HG03064 (cell line): ENCODE results near the gene TRANK1.

Experiments used
- ATAC-seq: cut with Tn5 transposase; IDR thresholded peaks from one replicate; pipeline ENCODE4 v1.9.1; 2021; ENCODE audit warnings: low read depth; ENCODE audit not compliant: unreplicated experiment

The TRANK1 gene

DNA sequence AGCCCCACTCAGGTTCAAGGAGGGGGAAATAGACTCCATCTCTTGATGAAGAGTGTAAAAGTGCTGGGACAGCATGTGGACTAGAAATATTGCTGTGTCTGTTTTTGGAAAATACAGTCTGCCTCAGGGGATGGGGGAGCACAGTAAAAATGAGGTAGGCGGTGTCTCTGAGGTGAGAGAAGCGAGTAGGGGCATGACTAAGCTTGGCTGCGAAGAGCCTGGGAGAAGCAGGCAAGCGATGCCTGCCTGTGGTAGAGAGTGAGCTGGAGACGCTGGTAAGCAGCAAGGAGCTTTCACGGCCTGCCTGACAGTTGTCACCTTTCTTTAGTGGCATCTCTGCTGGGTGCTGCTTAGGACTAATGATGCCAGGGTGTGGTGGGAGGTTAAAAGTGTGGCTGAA, 131.5 kb downstream of the TRANK1 start:
- no peak for ATAC-seq

DNA sequence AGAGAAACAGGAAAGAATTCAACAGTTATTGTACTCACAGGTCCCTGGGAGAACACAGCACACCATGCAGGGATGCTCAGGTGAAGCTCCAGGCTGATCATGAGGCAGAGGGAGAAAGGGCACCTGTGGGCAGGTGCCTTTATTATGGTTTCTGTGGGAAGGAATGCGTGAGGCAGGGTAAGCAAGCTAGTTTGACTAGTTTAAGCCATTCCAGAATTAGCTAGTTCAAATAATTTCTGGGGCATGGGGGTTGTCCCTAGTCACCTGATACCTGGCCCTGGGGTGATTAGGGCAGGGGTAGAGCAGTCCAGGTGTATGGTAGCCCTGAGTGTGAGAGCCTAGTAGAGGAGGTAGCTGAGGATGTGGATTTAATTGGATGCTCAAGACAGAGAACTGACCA, 132.6 kb downstream of the TRANK1 start:
- ATAC-seq: no peak

GRCh38 chr3:36811768-36812167, 133.1 kb downstream of the TRANK1 start:
- ATAC-seq: no peak

DNA sequence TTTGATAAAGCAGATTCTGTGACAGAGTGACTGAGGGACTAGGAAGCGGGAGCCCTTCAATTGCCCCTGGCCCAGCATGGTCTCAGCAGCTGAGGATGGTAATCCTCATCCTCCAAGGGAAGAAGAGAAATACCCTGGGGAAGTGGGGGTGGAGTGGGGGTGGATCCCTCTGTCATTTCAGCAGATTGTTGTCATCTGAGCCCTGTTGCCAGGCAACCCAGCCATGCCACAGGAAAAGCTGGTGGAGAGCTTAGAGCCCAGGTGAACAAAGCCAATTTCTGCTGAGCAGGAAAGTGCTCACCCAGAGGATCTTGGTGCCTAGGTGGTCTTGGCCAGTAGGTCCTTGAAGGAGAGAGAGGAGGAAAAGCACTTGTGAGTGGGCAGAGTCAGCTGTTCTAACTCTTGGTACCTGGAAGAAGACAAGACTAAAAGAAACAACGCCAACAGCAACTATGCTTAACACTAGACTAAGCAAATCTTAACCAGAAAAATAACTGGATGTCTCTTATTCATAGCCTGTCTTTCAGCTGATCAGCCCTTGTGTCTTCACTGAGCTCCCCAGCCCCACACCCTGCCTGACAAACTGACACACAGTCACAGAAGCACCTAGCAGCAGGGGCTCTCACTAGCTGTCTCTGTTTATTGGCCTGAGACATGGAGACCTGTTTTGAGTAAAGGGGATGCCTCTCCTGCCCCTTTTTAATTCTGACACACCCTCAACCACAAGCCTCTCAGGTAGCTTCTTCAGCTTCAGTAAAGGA, 140.4 kb downstream of the TRANK1 start:
- ATAC-seq: no peak

DNA sequence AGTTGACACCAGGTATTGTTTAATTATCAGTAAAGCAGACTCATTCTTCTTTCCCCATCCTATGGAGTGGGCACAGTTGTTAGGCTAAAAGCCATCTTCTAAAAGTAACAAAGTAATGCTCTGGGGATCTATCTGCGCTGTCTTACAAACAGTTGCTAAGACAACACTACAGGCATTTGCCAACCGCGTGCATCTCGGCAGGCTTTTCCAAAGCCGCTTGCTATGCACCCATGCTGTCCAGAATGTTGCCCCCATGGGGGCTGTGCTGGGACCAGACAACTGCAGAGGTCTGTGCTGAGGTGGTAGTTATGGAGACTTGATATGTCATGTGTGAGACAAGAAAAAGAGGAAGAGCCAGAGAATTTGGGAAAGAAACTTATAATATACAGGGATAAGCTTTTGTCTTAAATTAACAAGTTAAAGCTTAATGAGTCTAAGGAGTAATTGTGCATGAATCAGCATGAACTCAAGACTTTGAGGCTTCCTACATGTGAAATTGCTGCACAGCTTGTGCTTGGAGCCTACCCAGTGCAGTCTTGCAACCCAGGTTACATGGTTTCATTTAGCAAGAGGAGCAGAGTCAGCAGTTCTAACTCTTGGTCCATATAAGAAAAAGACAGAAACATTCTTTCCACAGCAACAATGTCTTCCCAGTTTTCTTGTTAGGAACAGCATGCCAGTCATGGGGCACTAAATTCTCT, 141.6 kb downstream of the TRANK1 start:
- no peak for ATAC-seq

DNA sequence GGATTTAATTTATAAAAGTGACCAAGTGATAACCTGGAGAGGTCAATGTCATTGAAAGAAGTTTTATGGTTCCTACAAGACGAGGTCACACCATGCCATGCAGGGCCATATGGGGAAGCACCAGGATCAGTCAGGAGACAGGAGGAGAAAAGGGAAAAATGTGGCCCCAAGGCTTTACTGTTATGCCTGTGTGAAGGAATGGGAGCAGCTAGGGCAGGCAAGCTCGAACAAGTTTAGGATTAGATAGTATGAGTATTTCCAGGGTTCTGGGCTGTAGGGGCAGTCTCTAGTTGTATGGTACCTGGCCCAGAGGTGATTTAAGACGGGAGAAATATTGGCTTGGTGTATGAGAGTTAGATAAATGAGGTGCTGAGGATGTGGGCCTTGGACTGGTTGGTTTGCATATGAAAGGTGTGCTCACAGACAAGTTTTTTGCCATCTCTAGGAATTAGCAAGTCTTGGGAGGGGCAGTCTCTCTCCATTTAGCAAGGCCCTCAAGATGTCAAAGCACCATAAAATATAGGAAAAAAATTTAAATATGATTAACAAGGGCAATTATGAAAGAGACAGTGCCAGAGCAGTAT, 144.2 kb downstream of the TRANK1 start:
- no peak for ATAC-seq

GRCh38 chr3:36796881-36797280, 148.0 kb downstream of the TRANK1 start:
- ATAC-seq: no peak

DNA sequence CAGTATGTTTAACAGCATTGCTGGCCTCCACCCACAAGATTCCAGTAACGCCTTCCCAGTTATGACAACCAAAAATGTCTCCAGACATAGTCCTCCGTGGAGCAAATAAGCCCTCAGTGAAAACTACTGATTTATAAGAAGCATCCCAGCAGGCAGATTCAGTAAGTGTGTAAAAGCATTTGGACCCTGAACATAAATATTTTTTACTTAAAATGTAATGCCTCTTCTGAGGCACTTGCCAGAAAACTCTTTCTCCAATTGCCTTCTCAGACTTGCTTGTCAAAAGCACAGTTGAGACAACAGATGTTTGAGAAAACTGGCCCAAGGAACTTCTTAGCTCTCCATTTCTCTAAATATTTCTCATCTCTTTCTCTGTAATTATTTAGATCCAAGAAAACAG, 148.7 kb downstream of the TRANK1 start:
- no peak for ATAC-seq

DNA sequence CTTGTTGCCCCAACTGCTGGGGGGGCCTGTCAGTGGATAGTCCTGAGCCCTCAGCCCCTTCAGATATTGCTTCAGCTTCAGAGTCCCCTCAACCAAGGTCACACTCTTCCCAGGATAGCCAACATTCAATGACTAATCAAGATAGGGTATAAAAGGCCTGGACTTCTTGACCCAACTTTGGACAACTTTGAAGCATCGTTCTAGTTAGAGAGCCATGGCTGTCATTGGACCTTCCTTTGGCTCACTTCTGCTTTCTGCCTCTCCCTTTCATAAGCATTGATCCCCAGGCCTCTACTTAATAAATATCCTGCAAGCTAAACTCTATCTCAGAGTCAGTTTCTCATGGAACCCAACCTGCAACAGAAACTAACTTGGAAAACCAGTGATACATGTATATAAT, 149.2 kb downstream of the TRANK1 start:
- ATAC-seq: no peak

- ATAC-seq: no peak
These were observed 152.5 kb downstream of the TRANK1 start for GRCh38 chr3:36792342-36792741.

DNA sequence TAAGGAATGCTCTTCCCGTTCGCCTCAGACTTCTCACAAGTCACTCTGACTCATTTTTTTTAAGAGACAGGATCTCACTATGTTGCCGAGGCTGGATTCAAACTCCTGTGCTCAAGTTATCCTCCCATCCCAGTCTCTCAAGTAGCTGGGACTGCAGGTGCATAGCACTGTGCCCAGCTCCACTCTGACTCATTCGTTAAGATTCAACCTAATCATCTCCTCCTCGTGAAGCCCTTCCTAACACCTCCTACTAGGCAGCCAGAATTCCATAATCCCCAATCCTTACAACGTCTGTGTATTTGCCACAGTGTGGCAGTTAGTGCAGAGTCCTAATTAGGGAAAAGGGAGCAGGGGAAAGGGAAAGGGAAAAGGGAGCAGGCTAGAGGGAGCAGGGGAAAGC, 154.1 kb downstream of the TRANK1 start:
- ATAC-seq: no peak

DNA sequence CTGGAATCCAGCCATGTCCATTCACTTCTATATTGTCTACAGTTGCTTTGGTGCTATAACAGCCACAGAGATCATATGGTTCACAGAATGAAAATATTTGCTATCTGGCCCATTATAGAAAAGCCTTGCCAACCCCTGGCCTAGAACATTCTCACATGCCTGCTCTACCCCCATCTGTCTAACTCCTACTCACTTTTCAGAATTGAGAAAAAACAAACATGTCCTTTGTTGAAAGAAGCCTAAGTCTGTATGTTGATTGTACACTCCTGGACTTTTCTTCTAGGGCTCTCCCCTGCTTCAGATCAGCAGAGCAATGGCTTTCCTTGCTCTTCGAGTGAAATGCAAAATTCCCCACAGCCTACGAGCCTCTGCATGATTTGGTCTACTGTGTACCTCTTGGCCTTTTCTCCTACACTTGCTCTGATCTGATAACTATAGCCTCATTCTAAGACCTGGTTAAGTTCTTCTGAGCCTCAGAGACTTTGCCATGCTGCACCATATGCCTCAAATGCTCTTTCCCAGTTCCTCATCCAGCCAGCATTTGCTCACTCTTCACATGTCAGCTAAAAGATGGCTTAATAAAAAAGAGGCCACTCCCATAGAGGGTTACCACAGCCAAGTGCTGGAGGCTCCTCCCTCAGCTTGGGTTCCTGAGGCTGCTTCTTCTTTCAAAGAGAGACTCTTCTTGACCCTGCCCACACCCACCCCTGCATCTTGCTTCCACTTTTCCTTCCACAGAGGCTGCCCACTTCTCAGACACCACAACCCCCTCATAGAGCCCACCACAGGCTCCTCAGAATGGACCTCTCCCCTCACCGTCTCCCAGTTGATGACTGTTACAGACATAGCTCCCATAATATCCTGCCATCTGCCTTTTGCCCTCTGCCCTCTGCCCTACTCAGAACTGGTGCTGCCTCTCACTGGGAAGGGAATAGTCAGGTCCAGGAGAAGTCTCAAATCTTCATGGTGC, 157.6 kb downstream of the TRANK1 start:
- ATAC-seq: no peak

GRCh38 chr3:36784138-36784635, 160.7 kb downstream of the TRANK1 start:
- ATAC-seq: no peak

- no peak for ATAC-seq
These were observed 167.2 kb downstream of the TRANK1 start for GRCh38 chr3:36777424-36778218.
